ENCODE data around the gene ALG2.
"Not testable (repeated sequence)": the region's sequence is repeated elsewhere in the genome, so short reads cannot be mapped to it uniquely, and the experiment has no call there.

ALG2 gene

GRCh38 chr9:99238331-99238730 is 16.6 kb upstream of the ALG2 start:
- no peak for DNase-seq (ENCODE audit: low read depth)
- no peak for TF ChIP-seq CTCF (IDR thresholded peaks at IDR 0.05; ENCODE audit: insufficient read depth, low read depth, low read length, missing control alignments)
- no peak overlapping the region for H3K4me3 ChIP-seq (ENCODE audit: low read length)

- DNase-seq (ENCODE audit: low read depth); H3K4me3 ChIP-seq (ENCODE audit: low read length): not testable (repeated sequence)
Measured at GRCh38 chr9:99237849-99238248, 16.1 kb upstream of the ALG2 start.

GRCh38 chr9:99237356-99237755 is 15.6 kb upstream of the ALG2 start:
- no peak for DNase-seq (ENCODE audit: low read depth)
- no peak for TF ChIP-seq CTCF (IDR thresholded peaks at IDR 0.05; ENCODE audit: insufficient read depth, low read depth, low read length, missing control alignments)
- H3K4me3 ChIP-seq (ENCODE audit: low read length), result no peak overlapping the region

GRCh38 chr9:99235926-99236634 is 14.3 kb upstream of the ALG2 start:
- TF ChIP-seq CTCF (IDR thresholded peaks at IDR 0.05; ENCODE audit: insufficient read depth, low read depth, low read length, missing control alignments), result no peak

GRCh38 chr9:99235069-99235468 is 13.3 kb upstream of the ALG2 start:
- no peak overlapping the region for H3K4me3 ChIP-seq (ENCODE audit: low read length)
- DNase-seq (ENCODE audit: low read depth), result no peak
- no peak for TF ChIP-seq CTCF (IDR thresholded peaks at IDR 0.05; ENCODE audit: insufficient read depth, low read depth, low read length, missing control alignments)

More at GRCh38 chr9:99235926-99236634, 14.3 kb upstream of the ALG2 start:
- no peak overlapping the region for H3K4me3 ChIP-seq (ENCODE audit: low read length)
- no peak for DNase-seq (ENCODE audit: low read depth)

- DNase-seq (ENCODE audit: low read depth), result no peak
- no peak overlapping the region for H3K4me3 ChIP-seq (ENCODE audit: low read length)
Measured at GRCh38 chr9:99234618-99235017, 12.9 kb upstream of the ALG2 start.

GRCh38 chr9:99231711-99232110 is 10.0 kb upstream of the ALG2 start:
- TF ChIP-seq CTCF (IDR thresholded peaks at IDR 0.05; ENCODE audit: insufficient read depth, low read depth, low read length, missing control alignments), result peak; percentile 58
- H3K4me3 ChIP-seq (ENCODE audit: low read length), result no peak overlapping the region
- peak; percentile 22 for DNase-seq (ENCODE audit: low read depth)

More at GRCh38 chr9:99234618-99235017, 12.9 kb upstream of the ALG2 start:
- TF ChIP-seq CTCF (IDR thresholded peaks at IDR 0.05; ENCODE audit: insufficient read depth, low read depth, low read length, missing control alignments), result no peak

Data from epithelial cell of esophagus (primary cell).